B cell (primary cell): Measurements from ENCODE around the gene PPP1CB. TPM values are rescaled to one million over a fixed set of nuclear protein-coding genes. Genes with fewer than 3 reads are reported as not detected.

Source experiments
- ATAC-seq: fragments of 200-7000 bp; cut with Tn5 transposase; one replicate; pipeline ENCODE4 v1.10.0; 2021; ENCODE audit warnings: low read depth, mild to moderate bottlenecking, moderate number of reproducible peaks, moderate library complexity
- CTCF ChIA-PET: fragments of 350-600 bp; sonication (Branson Sonifier 250); formaldehyde crosslinking; loops from one replicate; lab custom pipeline; 2021; ENCODE audit warnings: antibody characterized with exemption, inconsistent platforms; lab: Charles Lee
- POLR2A ChIA-PET: fragments of 350-600 bp; sonication (Branson Sonifier 250); formaldehyde crosslinking; loops from one replicate; lab custom pipeline; 2021; ENCODE audit warnings: antibody characterized with exemption; lab: Charles Lee
- DNase-seq: peaks from one replicate; pipeline ENCODE4 v3.0.0; 2013
- H2AFZ ChIP-seq: 2 replicates; pipeline ENCODE4 v1.6.1; 2012; ENCODE audit warnings: mild to moderate bottlenecking, low read depth, low read length; ENCODE audit not compliant: insufficient read depth, poor library complexity, severe bottlenecking
- H3K27ac ChIP-seq, 2 donors: 1 replicate in 1 of 2; 2 replicates in 1 of 2; pipeline ENCODE4 v1.5.1; 2012 to 2013; ENCODE audit warnings: low read length in 2 of 2, mild to moderate bottlenecking in 2 of 2, moderate library complexity in 1 of 2
- H3K27me3 ChIP-seq, 4 experiments: fragments of 200-600 bp in 1 of 4; sonication (generic) in 1 of 4; replicated peaks in 1 of 4; 1 replicate in 2 of 4; 2 replicates in 2 of 4; pipeline versions ENCODE4 v1.6.1 to v1.7.0; 2013 to 2016; ENCODE audit warnings: low read length in 3 of 4, mild to moderate bottlenecking in 2 of 4, mixed read lengths in 1 of 4, moderate library complexity in 1 of 4; ENCODE audit not compliant: insufficient read depth in 4 of 4, control insufficient read depth in 3 of 4; ENCODE audit errors: control extremely low read depth in 1 of 4
- H3K36me3 ChIP-seq, 2 experiments: replicated peaks in 1 of 2; 1 replicate in 1 of 2; 2 replicates in 1 of 2; pipeline versions ENCODE4 v1.6.1 to v1.7.1; 2013; ENCODE audit warnings: low read length in 1 of 2; ENCODE audit not compliant: insufficient read depth in 2 of 2, control insufficient read depth in 1 of 2; ENCODE audit errors: control extremely low read depth in 1 of 2, extremely low read depth in 1 of 2
- H3K4me1 ChIP-seq, 2 donors: fragments of 200-600 bp in 1 of 2; sonication (generic) in 1 of 2; 1 replicate in 1 of 2; 2 replicates in 1 of 2; pipeline versions ENCODE4 v1.5.1 to v1.6.1; 2013 to 2017; ENCODE audit warnings: low read length in 2 of 2; ENCODE audit not compliant: control insufficient read depth in 2 of 2, insufficient read depth in 2 of 2
- H3K4me2 ChIP-seq: replicated peaks from 2 replicates; pipeline ENCODE3; 2012; ENCODE audit warnings: mild to moderate bottlenecking, low read depth, low read length; ENCODE audit not compliant: poor library complexity, severe bottlenecking
- H3K4me3 ChIP-seq, 5 experiments: fragments of 200-600 bp in 1 of 5; sonication (generic) in 1 of 5; 1 replicate in 3 of 5; 2 replicates in 2 of 5; pipeline versions ENCODE4 v1.5.1 to v1.7.0; 2011 to 2016; ENCODE audit warnings: low read length in 4 of 5, mild to moderate bottlenecking in 4 of 5, low read depth in 2 of 5, control low read depth in 1 of 5, moderate library complexity in 1 of 5; ENCODE audit not compliant: insufficient read depth in 1 of 5; ENCODE audit errors: control extremely low read depth in 1 of 5, extremely low read depth in 1 of 5
- H3K79me2 ChIP-seq: fragments of 200-600 bp; sonication (generic); one replicate; pipeline ENCODE4 v1.6.0; 2016; ENCODE audit warnings: low read length; ENCODE audit not compliant: control insufficient read depth, insufficient read depth
- H3K9ac ChIP-seq: fragments of 200-600 bp; sonication (generic); 2 replicates; pipeline ENCODE4 v1.6.1; 2017; ENCODE audit warnings: mild to moderate bottlenecking, low read length, moderate library complexity
- H3K9me3 ChIP-seq, 3 donors: one replicate each; pipeline versions ENCODE4 v1.6.1 to v1.7.1; 2013; ENCODE audit warnings: low read length in 2 of 3; ENCODE audit not compliant: control insufficient read depth in 2 of 3, insufficient read depth in 1 of 3; ENCODE audit errors: control extremely low read depth in 1 of 3
- H4K20me1 ChIP-seq: 2 replicates; pipeline ENCODE4 v1.6.0; 2012; ENCODE audit warnings: mild to moderate bottlenecking, low read length; ENCODE audit not compliant: insufficient read depth, control insufficient read depth, poor library complexity, severe bottlenecking
- H3K27ac Mint-ChIP-seq: one replicate; pipeline ENCODE4 v1.8.0; 2021; ENCODE audit warnings: mixed read lengths
- H3K27me3 Mint-ChIP-seq: one replicate; pipeline ENCODE4 v1.8.0; 2021; ENCODE audit warnings: mixed read lengths
- H3K4me1 Mint-ChIP-seq: one replicate; pipeline ENCODE4 v1.8.0; 2021; ENCODE audit warnings: mixed read lengths
- H3K4me3 Mint-ChIP-seq: one replicate; pipeline ENCODE4 v1.8.0; 2021; ENCODE audit warnings: mixed read lengths
- H3K9me3 Mint-ChIP-seq: one replicate; pipeline ENCODE4 v1.8.0; 2022; ENCODE audit warnings: mixed read lengths; ENCODE audit not compliant: insufficient read depth
- EZH2 ChIP-seq: IDR thresholded peaks from 2 replicates; pipeline ENCODE4 v1.6.1; 2012; ENCODE audit warnings: borderline replicate concordance, low read depth, mild to moderate bottlenecking, moderate library complexity, low read length; ENCODE audit not compliant: insufficient read depth, poor library complexity, severe bottlenecking
- WGBS: methylation state at CpG from one replicate; pipeline ENCODE4 v1.1.5; 2013; ENCODE audit warnings: missing lambda C conversion rate; ENCODE audit not compliant: insufficient coverage; 5-methylcytosine and 5-hydroxymethylcytosine counted together
- intact Hi-C: fragments of 100-400 bp; cut with micrococcal nuclease; formaldehyde crosslinking; loops from one replicate; pipeline ENCODE4 v1.10.0; 2022
- polyA plus RNA-seq: library from polyadenylated mRNA; depleted of rRNA; stranded (reverse); fragments of >200 nt; gene quantifications from 2 replicates; pipeline ENCODE4 v1.2.3, GENCODE V29; 2012
- total RNA-seq, 2 donors: library from RNA; stranded (reverse); fragments of 120-200 nt in 1 of 2; gene quantifications; 1 replicate in 1 of 2; 2 replicates in 1 of 2; pipeline versions ENCODE4 v1.2.3 to v1.2.4, GENCODE V29; 2013 to 2022
- TF ChIP-seq, protein P1 (sequence below): fragments of 200-600 bp; IDR thresholded peaks from one replicate; pipeline ENCODE4 v1.8.0; 2022; ENCODE audit warnings: antibody characterized with exemption, mild to moderate bottlenecking

The PPP1CB gene
- total and polyA plus RNA-seq, 2 donors (not counting 1 experiment from before 2014, with no cell fraction given): 26.9 to 152 TPM

DNA sequence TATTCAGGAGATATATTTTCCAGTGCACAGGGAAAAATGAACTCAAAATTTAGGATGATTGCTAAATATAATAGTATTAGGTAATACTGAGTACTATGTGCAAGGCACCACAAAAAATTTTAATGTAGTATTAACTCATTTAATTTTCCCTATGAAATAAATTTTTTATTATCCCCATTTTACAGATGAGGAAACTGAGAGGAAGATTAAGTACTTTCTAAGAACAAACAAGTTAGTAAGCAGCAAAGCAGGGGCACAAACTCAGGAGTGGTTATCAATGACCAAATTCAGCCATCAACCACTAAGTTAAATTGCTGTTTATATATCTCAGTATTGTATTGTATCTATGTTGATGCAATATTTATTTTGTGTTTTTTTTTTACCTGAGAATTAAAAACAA is 73.2 kb downstream of the PPP1CB start:
- no peak overlapping the region for H3K4me3 ChIP-seq
- H3K27me3 Mint-ChIP-seq: no peaks in the 10 kb centered on the region
- ChIA-PET CTCF (interaction anchor here (0.7 to 2.2 kb wide), 4 partner anchors 231 to 418 kb away, joined by 3 to 5 read pairs (median 4); no protein-coding TSS in a partner anchor), POLR2A (no interaction called here)
- no peaks in the 10 kb centered on the region for H3K27me3 ChIP-seq
- no peak for TF ChIP-seq EZH2
- TF ChIP-seq, protein P1, sequence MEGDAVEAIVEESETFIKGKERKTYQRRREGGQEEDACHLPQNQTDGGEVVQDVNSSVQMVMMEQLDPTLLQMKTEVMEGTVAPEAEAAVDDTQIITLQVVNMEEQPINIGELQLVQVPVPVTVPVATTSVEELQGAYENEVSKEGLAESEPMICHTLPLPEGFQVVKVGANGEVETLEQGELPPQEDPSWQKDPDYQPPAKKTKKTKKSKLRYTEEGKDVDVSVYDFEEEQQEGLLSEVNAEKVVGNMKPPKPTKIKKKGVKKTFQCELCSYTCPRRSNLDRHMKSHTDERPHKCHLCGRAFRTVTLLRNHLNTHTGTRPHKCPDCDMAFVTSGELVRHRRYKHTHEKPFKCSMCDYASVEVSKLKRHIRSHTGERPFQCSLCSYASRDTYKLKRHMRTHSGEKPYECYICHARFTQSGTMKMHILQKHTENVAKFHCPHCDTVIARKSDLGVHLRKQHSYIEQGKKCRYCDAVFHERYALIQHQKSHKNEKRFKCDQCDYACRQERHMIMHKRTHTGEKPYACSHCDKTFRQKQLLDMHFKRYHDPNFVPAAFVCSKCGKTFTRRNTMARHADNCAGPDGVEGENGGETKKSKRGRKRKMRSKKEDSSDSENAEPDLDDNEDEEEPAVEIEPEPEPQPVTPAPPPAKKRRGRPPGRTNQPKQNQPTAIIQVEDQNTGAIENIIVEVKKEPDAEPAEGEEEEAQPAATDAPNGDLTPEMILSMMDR: no peak
- DNase-seq (no peak), ATAC-seq (no peak)
- H3K4me2 ChIP-seq: no peak overlapping the region
- H2AFZ ChIP-seq: no peak overlapping the region
- H3K79me2 ChIP-seq: no peaks in the 10 kb centered on the region
- H3K9me3 Mint-ChIP-seq: no peaks in the 10 kb centered on the region
- no peak overlapping the region for H3K9ac ChIP-seq
- no peak overlapping the region for H3K27ac Mint-ChIP-seq
- H4K20me1 ChIP-seq: no peaks in the 10 kb centered on the region
- H3K4me1 ChIP-seq: no peaks in the 10 kb centered on the region
- no peak overlapping the region for H3K4me3 Mint-ChIP-seq
- peaks cover 3% of the 10 kb centered on the region for H3K4me1 Mint-ChIP-seq
- no peak overlapping the region for H3K27ac ChIP-seq
- H3K9me3 ChIP-seq: no peaks in the 10 kb centered on the region
- intact Hi-C loops: loop anchor here (5.0 kb wide), 3 partner anchors 82 to 482 kb away; no protein-coding TSS in a partner anchor
- no peaks in the 10 kb centered on the region for H3K36me3 ChIP-seq

DNA sequence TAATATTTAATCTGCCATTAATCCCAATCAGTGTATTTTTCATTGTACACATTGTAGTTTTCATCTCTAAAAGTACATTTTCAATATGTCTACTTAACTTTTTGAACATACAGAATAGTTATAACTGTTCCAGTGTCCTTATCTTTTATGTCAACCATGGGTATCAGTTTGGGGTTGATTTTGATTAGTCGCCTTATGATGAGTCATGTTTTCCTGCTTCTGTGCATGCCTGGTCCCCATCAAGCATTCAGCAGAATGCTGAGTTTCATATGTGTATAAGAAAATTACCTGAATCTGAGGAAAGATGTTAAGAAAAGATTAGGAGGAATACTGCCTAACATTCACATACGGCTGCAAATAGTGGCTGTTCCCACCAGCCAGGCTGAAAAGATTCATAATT is 76.8 kb downstream of the PPP1CB start:
- no peaks in the 10 kb centered on the region for H3K4me1 Mint-ChIP-seq
- no peak overlapping the region for H3K27ac Mint-ChIP-seq
- H4K20me1 ChIP-seq: no peaks in the 10 kb centered on the region
- H3K9me3 Mint-ChIP-seq: no peaks in the 10 kb centered on the region
- no peak for ATAC-seq
- no peak overlapping the region for H3K4me3 ChIP-seq
- intact Hi-C loops: no loop called here
- TF ChIP-seq EZH2: no peak
- TF ChIP-seq, protein P1: no peak
- H3K4me1 ChIP-seq: no peaks in the 10 kb centered on the region
- H3K36me3 ChIP-seq: no peaks in the 10 kb centered on the region
- no peak overlapping the region for H3K4me2 ChIP-seq
- ChIA-PET CTCF (no interaction called here), POLR2A (no interaction called here)
- H2AFZ ChIP-seq: no peak overlapping the region
- no peak overlapping the region for H3K9ac ChIP-seq
- H3K9me3 ChIP-seq: no peaks in the 10 kb centered on the region
- no peaks in the 10 kb centered on the region for H3K27me3 ChIP-seq
- no peaks in the 10 kb centered on the region for H3K79me2 ChIP-seq
- DNase-seq: no peak
- H3K27me3 Mint-ChIP-seq: no peaks in the 10 kb centered on the region
- H3K4me3 Mint-ChIP-seq: no peak overlapping the region
- H3K27ac ChIP-seq: no peak overlapping the region
- WGBS: 100% methylated on average over 1 of the region's 2 CpGs
